ENCODE results near the gene KCNN3. TPM values are rescaled to one million over a fixed set of nuclear protein-coding genes. Genes with fewer than 3 reads are reported as not detected.

KCNN3 gene
- total RNA-seq, 1 experiment from 2014 or later: 1.3 TPM

DNA sequence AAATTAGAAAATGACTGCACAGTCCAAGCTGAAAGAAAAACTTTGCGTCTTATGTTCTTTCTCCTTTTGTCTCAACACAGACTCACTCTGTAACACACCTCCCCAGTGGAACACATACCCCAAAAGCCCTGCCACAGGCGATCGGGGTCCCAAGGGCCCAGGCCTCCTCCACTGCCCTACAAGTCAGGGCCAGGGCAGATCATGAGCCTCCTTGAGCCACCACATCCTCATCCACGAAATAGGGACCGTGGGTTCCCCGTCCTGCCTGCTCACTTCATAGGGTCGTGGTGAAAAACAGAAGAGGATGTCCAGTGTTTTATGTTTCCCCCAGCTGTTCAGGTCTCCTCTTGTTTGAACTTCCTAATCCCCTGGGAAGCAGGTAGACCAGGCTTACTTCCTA, 116.7 kb downstream of the KCNN3 start:
- no peaks in the 10 kb centered on the region for H3K9me3 Mint-ChIP-seq
- no peak overlapping the region for H3K27ac Mint-ChIP-seq
- ChIA-PET POLR2A (no interaction called here), CTCF (no interaction called here)
- H3K4me3 Mint-ChIP-seq: no peak overlapping the region
- H3K4me1 Mint-ChIP-seq: peaks cover 11% of the 10 kb centered on the region
- peaks cover 7% of the 10 kb centered on the region; the same call in 1 of the 2 replicates for H3K27me3 Mint-ChIP-seq (ENCODE audit: low read depth)
- ATAC-seq: no peak
- H3K36me3 Mint-ChIP-seq: no peaks in the 10 kb centered on the region
- DNase-seq (ENCODE audit: low spot score): no peak
- no peak for TF ChIP-seq GTF2I (CRISPR knock-in tag; conservative IDR thresholded peaks at IDR 0.05)
- no peak for TF ChIP-seq NR3C1 (CRISPR knock-in tag; conservative IDR thresholded peaks at IDR 0.05; ENCODE audit: low read depth)

DNA sequence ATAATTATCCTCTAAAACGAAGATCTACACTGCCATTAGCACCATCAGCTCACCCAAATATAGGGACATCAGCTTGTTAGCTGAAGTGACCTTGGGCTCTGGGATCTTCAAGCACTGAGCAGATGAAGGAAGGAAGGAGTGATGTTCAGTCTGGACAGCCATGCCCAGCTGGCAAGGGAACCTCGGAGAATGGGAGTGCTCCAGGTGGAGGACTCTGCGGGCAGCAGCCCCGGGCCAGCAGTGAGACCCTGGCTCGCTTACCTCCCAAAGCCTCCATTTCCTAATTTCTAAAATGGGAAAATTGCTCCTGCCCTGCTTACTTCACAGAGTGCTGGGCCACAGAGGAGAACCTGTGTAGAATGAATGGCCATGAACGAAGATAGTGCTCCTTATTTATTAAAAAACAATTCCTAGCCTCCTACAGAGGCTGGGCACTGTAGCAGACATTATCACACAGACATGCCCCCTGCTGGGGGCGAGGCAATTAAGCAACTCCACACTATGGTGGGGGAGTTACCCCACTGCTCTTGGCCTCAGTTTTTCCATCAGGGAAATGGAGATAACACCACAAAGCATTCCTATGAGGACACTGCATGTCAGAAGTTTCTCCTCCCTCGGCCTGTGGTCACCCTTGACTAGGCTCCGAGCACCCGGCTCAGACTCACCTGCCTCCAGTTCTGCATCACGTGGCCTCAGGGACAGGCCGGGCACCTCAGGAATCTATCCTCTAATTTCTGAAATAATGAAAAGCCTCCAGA, 117.6 kb downstream of the KCNN3 start:
- no peak for DNase-seq (ENCODE audit: low spot score)
- Mint-ChIP-seq H3K4me3 (no peak overlapping the region), H3K4me1 (peaks cover 21% of the 10 kb centered on the region), H3K27me3 (ENCODE audit: low read depth) (peaks cover 7% of the 10 kb centered on the region; the same call in 1 of the 2 replicates), H3K36me3 (no peaks in the 10 kb centered on the region), H3K27ac (no peak overlapping the region), H3K9me3 (no peaks in the 10 kb centered on the region)
- TF ChIP-seq, protein P1, sequence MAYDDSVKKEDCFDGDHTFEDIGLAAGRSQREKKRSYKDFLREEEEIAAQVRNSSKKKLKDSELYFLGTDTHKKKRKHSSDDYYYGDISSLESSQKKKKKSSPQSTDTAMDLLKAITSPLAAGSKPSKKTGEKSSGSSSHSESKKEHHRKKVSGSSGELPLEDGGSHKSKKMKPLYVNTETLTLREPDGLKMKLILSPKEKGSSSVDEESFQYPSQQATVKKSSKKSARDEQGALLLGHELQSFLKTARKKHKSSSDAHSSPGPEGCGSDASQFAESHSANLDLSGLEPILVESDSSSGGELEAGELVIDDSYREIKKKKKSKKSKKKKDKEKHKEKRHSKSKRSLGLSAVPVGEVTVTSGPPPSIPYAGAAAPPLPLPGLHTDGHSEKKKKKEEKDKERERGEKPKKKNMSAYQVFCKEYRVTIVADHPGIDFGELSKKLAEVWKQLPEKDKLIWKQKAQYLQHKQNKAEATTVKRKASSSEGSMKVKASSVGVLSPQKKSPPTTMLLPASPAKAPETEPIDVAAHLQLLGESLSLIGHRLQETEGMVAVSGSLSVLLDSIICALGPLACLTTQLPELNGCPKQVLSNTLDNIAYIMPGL (CRISPR knock-in tag; IDR thresholded peaks at IDR 0.05): no peak
- TF ChIP-seq ZNF232 (CRISPR knock-in tag; IDR thresholded peaks at IDR 0.05): no peak
- ATAC-seq: no peak
- POLR2A ChIA-PET: no interaction called here
- CTCF ChIA-PET: interaction anchor here (2.5 kb wide), 1 partner anchor 11 kb away, joined by 14 read pairs; no protein-coding TSS in a partner anchor

DNA sequence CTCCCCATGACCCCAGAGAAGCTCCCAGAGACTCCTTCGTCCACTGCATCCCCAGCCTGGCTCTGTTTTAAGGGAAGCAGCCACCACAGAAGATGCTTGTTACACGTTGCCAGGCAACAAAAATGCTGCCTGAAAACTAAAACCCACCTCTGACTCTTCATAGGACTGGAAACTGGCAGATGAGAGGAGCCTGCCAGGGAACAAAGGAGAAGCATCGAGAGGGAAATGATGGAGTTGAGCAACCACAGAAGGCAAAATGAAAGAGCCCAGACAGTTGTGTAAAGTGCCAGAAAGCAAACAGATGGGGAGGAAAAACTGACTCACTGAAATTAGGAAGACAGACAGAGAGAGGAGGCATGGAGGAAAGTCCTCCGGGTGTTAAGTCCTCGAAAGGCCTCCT, 118.4 kb downstream of the KCNN3 start:
- Mint-ChIP-seq H3K4me3 (no peak overlapping the region), H3K4me1 (peaks cover 29% of the 10 kb centered on the region), H3K36me3 (no peaks in the 10 kb centered on the region), H3K27me3 (ENCODE audit: low read depth) (peaks cover 7% of the 10 kb centered on the region; the same call in 1 of the 2 replicates), H3K27ac (no peak overlapping the region), H3K9me3 (no peaks in the 10 kb centered on the region)
- no peak for DNase-seq (ENCODE audit: low spot score)
- ChIA-PET POLR2A (no interaction called here), CTCF (interaction anchor here (1.2 to 2.5 kb wide), 3 partner anchors 10 to 192 kb away, joined by 3 to 14 read pairs (median 9); no protein-coding TSS in a partner anchor)
- TF ChIP-seq, protein P2, sequence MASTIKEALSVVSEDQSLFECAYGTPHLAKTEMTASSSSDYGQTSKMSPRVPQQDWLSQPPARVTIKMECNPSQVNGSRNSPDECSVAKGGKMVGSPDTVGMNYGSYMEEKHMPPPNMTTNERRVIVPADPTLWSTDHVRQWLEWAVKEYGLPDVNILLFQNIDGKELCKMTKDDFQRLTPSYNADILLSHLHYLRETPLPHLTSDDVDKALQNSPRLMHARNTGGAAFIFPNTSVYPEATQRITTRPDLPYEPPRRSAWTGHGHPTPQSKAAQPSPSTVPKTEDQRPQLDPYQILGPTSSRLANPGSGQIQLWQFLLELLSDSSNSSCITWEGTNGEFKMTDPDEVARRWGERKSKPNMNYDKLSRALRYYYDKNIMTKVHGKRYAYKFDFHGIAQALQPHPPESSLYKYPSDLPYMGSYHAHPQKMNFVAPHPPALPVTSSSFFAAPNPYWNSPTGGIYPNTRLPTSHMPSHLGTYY (CRISPR knock-in tag; IDR thresholded peaks at IDR 0.05): no peak
- no peak for TF ChIP-seq RORB (CRISPR knock-in tag; IDR thresholded peaks at IDR 0.05)
- TF ChIP-seq, protein P3, sequence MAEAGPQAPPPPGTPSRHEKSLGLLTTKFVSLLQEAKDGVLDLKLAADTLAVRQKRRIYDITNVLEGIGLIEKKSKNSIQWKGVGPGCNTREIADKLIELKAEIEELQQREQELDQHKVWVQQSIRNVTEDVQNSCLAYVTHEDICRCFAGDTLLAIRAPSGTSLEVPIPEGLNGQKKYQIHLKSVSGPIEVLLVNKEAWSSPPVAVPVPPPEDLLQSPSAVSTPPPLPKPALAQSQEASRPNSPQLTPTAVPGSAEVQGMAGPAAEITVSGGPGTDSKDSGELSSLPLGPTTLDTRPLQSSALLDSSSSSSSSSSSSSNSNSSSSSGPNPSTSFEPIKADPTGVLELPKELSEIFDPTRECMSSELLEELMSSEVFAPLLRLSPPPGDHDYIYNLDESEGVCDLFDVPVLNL (CRISPR knock-in tag; IDR thresholded peaks at IDR 0.05; ENCODE audit: borderline replicate concordance, low read depth): no peak
- TF ChIP-seq ZNF671 (CRISPR knock-in tag; IDR thresholded peaks at IDR 0.05): no peak
- no peak for TF ChIP-seq TCF7 (CRISPR knock-in tag; IDR thresholded peaks at IDR 0.05; ENCODE audit: low read depth)
- no peak for TF ChIP-seq ELF4 (CRISPR knock-in tag; IDR thresholded peaks at IDR 0.05; ENCODE audit: low read depth)
- TF ChIP-seq, protein P4, sequence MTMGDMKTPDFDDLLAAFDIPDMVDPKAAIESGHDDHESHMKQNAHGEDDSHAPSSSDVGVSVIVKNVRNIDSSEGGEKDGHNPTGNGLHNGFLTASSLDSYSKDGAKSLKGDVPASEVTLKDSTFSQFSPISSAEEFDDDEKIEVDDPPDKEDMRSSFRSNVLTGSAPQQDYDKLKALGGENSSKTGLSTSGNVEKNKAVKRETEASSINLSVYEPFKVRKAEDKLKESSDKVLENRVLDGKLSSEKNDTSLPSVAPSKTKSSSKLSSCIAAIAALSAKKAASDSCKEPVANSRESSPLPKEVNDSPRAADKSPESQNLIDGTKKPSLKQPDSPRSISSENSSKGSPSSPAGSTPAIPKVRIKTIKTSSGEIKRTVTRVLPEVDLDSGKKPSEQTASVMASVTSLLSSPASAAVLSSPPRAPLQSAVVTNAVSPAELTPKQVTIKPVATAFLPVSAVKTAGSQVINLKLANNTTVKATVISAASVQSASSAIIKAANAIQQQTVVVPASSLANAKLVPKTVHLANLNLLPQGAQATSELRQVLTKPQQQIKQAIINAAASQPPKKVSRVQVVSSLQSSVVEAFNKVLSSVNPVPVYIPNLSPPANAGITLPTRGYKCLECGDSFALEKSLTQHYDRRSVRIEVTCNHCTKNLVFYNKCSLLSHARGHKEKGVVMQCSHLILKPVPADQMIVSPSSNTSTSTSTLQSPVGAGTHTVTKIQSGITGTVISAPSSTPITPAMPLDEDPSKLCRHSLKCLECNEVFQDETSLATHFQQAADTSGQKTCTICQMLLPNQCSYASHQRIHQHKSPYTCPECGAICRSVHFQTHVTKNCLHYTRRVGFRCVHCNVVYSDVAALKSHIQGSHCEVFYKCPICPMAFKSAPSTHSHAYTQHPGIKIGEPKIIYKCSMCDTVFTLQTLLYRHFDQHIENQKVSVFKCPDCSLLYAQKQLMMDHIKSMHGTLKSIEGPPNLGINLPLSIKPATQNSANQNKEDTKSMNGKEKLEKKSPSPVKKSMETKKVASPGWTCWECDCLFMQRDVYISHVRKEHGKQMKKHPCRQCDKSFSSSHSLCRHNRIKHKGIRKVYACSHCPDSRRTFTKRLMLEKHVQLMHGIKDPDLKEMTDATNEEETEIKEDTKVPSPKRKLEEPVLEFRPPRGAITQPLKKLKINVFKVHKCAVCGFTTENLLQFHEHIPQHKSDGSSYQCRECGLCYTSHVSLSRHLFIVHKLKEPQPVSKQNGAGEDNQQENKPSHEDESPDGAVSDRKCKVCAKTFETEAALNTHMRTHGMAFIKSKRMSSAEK (CRISPR knock-in tag; IDR thresholded peaks at IDR 0.05; ENCODE audit: borderline replicate concordance): no peak
- no peak for TF ChIP-seq MYBL2 (CRISPR knock-in tag; IDR thresholded peaks at IDR 0.05)
- TF ChIP-seq TP53 (CRISPR knock-in tag; IDR thresholded peaks at IDR 0.05): no peak
- TF ChIP-seq, protein P5, sequence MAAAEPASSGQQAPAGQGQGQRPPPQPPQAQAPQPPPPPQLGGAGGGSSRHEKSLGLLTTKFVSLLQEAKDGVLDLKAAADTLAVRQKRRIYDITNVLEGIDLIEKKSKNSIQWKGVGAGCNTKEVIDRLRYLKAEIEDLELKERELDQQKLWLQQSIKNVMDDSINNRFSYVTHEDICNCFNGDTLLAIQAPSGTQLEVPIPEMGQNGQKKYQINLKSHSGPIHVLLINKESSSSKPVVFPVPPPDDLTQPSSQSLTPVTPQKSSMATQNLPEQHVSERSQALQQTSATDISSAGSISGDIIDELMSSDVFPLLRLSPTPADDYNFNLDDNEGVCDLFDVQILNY (CRISPR knock-in tag; IDR thresholded peaks at IDR 0.05): no peak
- TF ChIP-seq SMAD4 (CRISPR knock-in tag; IDR thresholded peaks at IDR 0.05): no peak
- no peak for TF ChIP-seq TEAD4 (CRISPR knock-in tag; IDR thresholded peaks at IDR 0.05)
- no peak for TF ChIP-seq JAZF1 (CRISPR knock-in tag; IDR thresholded peaks at IDR 0.05)
- no peak for TF ChIP-seq CREB1 (CRISPR knock-in tag; IDR thresholded peaks at IDR 0.05)
- no peak; the same call in 1 of the 2 replicates for ATAC-seq

All from WTC11 (cell line).